GM21515 (cell line): ENCODE results near the gene PLS1.
"Not testable (repeated sequence)": the region's sequence is repeated elsewhere in the genome, so short reads cannot be mapped to it uniquely, and the experiment has no call there.

Experiments
- ATAC-seq: cut with Tn5 transposase; IDR thresholded peaks from one replicate; pipeline ENCODE4 v1.9.1; 2021; ENCODE audit not compliant: unreplicated experiment

PLS1 gene

DNA sequence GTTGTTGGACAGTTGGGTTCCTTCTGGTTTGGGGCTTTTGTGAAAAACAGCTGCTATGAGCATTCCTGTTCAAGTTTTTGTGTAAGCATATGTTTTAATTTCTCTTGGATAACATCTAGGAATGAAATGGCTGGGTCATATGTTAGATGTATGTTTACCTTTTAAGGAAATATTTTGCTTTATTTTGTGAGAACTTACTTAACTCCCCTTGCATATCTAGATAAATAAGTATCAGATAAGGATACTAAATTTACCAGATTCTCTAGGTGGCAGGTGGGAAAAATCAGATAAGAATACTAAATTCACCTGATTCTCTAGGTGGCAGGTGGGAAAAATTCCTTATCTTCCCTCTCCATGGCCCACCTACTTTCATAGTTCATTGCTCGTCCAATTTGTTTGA is 1.1 kb upstream of the PLS1 start:
- ATAC-seq, result no peak

DNA sequence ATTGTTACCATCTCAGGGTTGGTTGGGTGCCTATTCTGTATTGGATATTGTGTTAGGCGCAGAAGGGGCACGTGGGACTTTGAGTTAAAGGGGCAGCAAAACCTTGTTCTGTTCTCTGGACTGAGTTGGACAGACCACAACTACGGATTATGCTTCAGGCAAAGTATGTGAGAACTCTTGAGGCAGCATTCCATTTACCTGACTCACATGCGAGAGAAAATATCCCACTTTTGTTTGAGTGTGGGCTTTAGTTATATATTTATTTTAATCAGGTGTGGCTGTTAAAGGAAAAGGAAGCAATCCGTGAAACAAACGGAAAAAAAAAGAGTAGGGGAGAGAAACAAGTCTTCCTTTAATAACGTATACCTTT is 627 bp upstream of the PLS1 start:
- ATAC-seq, result no peak

DNA sequence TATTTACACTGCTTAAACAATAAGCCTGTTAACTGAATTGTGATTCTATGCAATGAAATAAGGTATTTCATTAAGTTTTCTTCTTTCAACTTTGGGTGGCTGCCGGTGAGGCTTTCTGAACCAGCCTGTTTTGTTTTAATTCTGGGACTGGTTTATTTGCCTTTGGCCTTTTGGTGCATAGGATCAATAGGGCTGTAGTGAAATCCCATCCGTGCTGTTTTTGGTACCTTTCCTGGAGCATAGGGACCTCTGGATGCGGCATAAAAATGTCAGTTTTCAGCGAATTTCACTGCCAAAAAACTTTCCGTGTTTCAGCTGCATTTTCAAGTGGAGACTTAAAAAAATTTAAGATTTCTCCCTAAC is 514 bp downstream of the PLS1 start:
- ATAC-seq, result no peak

DNA sequence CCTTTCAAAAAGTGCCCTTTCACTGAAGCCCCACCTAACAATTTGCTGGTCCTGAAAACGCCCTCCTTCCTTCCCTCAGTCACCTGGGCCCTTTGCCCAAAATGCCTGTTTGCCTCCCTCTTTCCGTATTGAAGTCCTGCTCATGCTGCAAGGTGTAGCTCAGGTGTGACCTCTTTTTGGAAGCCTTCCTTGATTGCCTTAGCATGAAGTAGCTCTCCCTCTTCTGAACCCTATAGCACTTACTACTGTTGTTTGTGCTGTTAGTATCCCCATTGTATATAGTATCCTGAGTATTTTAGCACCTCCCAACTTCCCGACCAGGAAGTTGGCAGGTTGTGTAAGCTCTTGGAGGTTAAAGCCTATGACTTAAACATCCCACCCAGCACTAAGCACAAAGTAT is 1.7 kb downstream of the PLS1 start:
- ATAC-seq, result no peak

DNA sequence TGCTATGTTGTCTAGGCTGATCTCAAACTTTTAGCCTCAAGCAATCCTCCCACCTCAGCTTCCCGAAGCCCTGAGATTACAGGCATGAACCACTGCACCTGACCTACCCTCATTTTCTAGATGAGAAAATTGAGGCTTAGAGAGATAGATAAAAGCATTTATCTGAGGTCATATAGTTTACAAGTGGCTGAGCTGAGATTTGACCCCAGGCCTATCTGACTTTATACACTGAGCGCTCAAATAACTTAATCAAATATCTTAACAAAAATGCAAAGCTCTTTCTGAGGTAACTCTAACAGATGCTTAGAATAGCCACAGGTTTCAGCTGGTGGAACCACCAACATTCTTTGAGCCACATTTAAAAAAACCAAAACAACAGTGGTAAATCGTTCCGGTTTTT is 5.5 kb downstream of the PLS1 start:
- no peak for ATAC-seq

DNA sequence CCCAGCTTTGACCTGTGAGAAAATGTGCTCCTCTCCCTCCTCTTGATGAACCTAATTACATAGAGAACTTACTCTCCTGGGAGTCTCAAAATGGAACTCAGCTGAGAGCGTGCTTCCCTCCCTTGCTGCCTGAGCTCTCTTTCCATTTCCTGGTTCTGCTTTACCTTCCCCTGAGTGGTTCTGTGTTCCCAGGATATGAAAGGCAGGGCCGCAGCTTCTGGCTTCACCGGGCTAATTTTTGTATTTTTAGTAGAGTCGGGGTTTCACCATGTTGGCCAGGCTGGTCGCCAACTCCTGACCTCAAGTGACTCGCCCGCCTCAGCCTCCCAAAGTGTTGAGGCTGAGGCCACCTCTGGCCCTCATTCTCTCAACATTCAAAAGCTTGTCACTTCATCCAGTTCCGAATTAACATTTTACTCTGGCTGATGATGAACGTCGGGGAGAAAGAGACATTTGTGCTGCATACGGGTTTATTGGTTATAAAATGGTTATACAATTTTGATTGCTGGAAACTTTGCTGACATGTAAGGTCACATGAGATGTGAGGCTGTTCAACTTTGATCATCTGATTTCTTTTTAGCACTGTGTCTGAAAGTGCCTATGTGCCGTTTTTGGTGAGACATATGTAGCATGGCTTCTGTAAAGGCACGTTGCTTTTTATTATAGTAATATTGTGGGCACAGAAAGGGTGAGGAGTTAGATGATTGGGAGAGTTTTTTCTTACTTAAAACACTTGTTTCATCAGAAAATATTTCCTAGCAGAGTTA is 6.6 kb downstream of the PLS1 start:
- ATAC-seq, result no peak

DNA sequence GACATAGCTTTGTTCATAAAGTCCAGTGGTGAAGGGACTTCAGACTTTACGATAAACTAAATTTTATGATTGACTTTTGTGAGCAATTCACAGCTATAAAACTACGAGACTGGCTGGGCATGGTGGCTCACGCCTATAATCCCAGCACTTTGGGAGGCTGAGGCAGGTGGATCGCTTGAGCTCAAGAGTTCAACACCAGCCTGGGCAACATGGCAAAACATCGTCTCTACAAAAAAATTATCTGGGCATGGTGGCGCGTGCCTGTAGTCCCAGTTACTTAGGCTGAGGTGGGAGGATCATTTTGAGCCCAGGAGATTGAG is 7.2 kb downstream of the PLS1 start:
- not testable (repeated sequence) for ATAC-seq

DNA sequence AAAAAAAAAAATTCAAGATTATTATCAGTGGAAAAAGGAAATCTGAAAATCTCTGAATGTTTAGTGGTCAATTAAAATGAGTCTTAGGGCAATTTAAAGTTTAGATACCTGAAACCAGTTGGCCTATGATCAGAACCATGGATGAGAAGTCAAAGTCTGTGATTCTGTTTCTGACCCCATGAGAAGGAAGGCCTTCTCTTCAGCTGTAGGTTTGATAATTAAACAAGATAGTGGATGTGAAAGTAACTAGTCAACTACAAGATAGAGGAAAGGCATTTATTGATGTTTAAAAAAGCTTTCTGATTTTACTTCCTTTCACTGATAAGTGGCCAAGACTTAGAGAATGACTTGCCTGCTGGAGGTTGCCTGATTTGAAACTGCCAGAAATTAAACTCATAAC is 8.7 kb downstream of the PLS1 start:
- ATAC-seq, result no peak

DNA sequence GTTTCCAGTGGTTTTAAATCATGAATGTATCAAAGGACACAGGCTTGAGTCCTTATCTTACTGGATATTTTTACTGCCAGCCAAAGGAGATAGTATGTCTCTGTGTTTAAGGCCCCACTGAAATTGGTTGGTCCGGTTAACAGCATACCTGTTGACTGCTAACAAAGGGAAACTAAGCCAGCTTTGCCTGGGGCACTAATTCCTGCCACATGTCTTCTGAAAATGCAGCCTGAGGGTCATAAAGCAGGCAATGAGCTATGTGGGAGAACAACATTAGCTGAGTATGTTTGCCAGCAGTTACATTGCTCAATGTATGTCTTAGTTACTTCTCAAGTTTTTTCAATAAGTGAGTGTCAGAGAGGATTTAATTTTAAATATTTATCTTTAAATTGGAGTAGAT is 12.4 kb downstream of the PLS1 start:
- no peak for ATAC-seq

DNA sequence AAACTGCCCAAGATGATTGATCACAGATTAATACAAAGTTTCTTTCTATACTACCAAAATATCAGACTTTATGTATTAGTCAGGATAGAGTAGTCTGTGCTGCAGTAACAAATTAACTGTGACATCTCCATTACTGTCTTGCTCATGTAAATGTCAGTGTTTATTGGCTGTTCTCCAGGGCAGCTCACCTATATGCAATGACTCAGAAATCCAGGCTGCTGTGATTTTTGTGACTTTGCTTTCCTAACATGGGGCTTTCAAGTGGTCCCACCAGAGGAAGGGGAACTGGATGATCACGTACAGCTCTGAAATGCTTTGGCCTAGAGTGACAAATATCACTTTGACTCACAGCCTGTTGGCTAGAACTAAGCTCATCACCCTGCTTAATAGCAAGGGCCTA is 12.9 kb downstream of the PLS1 start:
- no peak for ATAC-seq

DNA sequence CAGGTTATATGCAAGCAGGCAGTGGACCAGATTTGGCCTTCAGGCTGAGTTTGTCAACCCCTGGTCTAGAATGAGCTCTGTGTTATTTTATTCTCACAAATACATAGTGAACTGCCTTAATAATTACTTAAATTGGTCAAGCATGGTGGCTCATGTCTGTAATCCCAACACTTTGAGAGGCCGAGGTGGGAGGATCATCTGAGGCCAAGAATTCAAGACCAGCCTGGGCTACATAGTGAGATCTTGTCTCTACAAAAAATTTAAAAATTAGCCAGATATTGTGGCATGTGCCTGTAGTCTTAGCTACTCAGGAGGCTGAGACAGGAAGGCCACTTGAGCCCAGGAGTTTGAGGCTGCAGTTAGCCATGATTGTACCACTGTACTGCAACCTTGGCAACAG is 15.0 kb downstream of the PLS1 start:
- ATAC-seq, result no peak

DNA sequence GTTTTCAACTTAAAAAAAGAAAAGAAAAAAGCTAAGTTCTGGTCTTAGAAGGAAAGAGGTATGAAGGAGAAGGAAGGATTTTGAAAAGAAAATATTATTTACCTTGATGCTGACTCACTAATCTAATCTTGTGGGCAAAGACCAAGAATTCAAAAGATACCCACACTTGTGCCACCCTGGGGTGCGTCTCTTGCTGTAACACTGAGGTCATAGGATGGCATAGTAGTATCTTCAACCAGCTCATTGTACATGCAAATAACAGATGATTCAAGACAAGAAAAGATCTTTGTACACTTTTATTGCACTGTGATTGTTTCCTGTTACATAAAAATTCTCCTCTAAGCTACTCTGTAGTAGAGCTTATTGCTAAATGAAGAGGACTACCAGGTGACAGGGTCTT is 17.3 kb downstream of the PLS1 start:
- no peak for ATAC-seq

DNA sequence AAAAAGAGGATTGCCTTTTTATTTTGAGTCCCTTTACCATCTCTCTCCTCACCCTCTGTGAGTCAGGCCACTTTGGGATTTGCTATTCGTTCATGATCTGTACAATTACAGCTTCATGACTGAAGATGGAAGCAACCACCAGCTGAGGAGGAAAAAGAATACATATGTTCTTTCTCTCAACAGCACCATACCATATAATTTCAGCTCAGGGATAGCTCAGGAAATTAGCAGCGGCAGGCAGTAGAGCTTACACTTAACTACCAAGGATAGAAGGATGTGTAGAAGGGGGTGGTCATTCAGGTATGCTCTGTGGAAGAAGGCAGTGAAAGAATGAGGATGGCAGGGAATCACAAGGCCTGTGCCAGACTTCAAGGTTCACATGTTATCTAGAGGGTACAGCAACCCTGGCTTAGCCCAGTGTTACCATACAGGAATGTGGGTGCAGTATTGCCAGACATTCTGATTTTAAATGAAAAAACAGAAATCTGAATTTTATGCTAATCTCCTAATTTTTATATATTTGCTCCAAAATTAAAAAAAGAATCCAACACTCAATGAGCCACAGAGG is 17.9 kb downstream of the PLS1 start:
- no peak for ATAC-seq

DNA sequence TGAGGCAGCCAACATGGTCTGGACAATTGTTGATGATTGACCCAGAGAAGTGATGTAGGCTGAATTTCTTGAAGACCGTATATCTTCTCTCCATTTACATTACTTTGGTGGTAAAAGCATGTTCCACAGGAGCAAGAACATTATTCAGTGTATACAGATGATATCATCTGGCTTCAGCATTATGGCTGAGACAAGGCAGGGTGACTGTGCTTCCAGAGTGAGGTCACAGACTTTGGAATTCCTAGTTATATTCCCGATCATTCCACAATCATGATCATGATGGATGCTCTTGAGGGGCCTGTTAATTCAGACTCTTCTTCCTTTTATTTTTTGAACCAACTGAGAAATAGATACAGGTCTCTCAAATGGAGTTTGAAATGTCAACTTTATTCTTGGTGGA is 19.0 kb downstream of the PLS1 start:
- ATAC-seq, result no peak

DNA sequence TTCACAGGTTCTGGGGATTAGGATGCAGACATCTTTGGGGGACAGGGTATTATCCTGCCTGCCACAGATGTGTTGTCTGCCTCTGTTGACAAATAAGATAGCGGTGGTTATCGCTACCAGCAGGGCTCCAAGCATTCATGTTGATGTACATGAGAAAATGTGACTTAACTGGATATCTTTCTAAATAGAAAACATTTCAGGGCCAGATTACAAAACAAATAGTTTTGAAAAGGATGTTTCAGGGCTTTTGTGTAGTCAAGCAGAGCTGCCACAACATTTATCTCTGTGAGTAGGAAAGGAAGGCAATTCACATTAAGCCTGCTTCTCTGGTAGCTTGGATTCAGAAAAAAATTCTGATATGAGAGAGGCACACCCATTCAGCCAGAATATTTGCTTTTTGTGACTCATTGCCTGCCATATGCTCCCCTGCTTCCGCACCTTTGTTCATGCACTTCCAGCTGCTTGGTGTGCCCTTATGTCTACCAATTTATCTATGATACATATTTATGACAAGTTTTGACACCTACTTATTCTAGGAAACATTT is 22.8 kb downstream of the PLS1 start:
- no peak for ATAC-seq

DNA sequence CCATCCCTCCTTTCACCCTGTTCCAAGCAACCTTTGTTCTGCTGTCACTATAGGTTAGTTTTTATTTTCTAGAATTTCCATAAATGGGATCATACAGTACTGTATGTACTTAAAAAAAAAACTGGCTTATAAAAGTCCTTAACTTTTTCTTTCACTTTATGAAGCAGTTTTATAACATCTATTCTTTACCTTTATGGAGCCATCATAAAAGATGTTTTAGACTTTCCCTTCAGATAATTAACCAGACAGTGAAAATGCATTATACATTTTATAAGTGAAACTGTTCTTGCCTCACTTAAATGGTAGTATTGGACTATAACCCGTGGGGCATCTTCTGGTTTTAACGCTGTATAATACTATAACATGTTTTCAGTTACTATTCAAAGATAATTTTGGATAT is 26.2 kb downstream of the PLS1 start:
- ATAC-seq, result no peak

DNA sequence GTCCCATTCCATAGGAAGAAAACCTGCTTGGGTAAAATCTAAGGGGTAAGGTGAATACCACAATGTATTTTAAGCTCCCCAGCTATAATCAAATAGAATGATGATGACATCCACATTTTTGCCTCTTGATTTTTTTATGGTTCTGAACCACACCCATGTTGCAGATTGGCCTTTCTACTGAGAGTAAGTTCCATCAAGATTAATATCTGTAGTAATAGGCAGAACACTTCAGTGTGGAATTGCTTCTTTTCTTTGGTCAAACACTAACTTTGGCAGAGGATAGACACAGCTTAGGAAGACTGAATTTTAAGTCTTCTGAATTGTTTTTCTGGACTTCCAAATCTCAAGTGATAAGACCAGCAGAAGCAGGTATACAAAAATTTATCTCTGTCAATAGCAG is 27.0 kb downstream of the PLS1 start:
- no peak for ATAC-seq

DNA sequence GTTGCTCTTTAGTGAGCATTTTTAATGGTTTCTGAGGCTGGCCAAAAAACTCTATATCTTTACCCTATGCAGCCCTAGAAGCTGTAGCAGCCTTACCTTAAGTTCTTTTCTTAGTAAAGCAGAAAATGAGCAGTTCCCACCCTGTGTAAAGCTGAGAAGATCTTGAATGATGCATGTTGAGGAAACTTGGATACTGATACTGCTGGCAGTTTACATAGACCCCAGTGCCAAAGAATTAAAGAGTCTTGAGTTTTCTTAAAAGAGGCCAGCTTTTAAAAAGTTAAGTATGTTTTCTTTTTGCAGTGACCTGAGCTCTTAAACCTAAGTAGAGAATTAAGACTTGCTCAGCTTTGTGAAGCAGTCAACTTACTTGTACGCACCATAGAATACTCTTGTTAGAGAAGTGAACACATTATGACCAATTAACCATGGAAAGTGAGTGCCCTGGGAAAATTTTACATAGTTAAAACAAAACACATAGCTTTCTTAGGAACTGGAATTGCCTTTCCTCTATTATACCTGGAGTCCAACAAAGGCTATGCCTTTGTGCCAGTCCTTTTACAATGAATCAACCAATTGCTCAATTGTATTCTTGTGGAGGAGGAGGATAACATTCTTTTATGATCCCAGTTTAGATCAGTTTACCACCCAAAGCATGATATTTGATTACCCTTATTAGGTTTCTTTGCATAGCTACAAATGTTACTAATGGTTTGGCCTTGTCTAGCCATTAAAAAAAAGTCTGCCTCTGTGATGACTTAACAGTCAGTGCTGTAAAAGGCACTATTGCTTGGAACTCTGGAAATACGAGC is 28.4 kb downstream of the PLS1 start:
- no peak for ATAC-seq

DNA sequence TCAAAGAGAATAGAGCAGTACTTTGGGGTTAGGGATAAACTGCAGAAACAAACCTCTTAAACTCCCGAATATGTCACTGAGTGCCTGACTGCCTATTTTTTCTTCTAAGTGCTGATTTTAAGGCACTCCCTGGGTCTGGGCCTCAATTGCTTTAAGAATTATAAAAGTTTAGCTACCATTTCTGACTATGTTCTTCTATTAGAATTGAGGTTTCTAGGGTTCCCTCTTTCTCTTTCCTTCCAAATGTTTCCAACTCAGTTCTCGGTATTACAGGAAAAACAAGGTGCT is 28.9 kb downstream of the PLS1 start:
- ATAC-seq, result no peak

DNA sequence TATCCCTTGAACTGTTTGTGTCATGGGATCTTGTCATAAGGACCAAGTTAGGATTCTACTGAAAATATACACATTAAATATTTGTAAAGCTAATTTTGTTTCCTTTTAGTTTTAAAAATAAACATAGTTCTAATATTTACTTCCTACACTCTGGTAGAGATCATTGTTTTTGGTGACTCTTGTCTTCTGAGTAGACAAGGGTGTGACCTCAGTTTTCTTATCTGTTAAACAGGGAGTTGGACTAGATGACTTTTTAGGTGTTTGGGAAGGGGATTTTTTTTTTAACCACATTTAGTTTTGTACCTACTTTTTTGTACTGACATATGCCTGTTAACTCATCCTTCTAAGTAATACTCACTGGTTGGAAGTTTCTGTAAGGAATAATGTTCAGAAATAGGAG is 30.8 kb downstream of the PLS1 start:
- no peak for ATAC-seq

DNA sequence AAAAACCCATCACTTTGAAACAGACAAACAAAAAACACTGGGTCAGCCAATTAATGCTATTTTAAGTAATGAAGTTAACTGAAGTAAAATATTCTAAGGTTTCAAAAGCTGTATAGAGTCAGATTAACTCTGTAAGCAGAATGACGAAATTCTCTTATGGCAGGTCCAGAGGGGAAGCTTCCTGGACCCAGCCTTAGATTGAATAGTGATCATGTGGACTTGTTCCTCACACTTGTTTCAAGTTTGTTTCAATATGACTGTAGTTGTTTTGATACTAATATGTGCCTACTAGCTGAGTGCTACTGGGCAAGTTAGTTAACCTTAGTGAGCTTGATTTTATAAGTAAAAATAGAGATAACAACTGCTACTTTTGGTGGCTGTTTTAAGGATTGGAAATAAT is 32.6 kb downstream of the PLS1 start:
- ATAC-seq, result no peak

DNA sequence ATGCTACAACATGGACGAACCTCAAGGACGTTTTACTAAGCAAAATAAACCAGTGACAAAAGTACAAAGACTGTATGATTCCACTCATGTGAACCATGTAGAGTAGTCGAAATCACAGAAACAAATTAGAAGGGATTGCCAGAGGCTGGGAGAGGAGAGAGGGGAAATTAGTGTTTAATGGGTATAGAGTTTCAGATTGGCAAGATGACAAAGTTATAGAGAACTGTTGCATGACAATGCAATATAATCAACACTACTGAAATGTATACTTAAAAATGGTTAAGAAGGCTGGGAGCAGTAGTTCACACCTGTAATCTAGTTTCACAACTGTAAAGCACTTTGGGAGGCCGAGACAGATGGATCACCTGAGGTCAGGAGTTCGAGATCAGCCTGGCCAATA is 36.9 kb downstream of the PLS1 start:
- no peak for ATAC-seq

DNA sequence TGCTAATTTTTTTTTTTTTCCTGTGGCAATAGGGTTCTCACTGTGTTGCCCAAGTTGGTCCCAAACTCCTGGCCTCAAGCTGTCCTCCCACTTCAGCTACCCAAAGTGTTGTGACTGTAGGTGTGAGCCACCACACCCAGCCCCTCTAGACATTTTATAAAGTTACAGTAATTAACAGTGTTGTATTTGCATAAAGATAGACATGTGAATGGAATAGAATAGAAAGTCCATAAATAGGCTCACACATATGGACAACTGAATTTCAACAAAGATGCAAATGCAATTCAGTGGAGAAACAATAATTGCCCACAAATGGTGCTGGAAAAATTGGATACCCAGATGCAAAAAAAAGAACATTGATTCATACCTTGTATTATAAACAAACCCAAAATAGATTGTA is 39.9 kb downstream of the PLS1 start:
- ATAC-seq, result no peak
